Measurements from ENCODE around the gene GMDS.
"Not testable (repeated sequence)": the region's sequence is repeated elsewhere in the genome, so short reads cannot be mapped to it uniquely, and the experiment has no call there.

The GMDS gene

GRCh38 chr6:1701668-1702353 is 543.6 kb downstream of the GMDS start:
- peak overlapping the region; percentile 15 for H3K4me3 ChIP-seq (ENCODE audit: low read depth, low read length)
- DNase-seq (ENCODE audit: low read depth), result peak; percentile 92

DNA sequence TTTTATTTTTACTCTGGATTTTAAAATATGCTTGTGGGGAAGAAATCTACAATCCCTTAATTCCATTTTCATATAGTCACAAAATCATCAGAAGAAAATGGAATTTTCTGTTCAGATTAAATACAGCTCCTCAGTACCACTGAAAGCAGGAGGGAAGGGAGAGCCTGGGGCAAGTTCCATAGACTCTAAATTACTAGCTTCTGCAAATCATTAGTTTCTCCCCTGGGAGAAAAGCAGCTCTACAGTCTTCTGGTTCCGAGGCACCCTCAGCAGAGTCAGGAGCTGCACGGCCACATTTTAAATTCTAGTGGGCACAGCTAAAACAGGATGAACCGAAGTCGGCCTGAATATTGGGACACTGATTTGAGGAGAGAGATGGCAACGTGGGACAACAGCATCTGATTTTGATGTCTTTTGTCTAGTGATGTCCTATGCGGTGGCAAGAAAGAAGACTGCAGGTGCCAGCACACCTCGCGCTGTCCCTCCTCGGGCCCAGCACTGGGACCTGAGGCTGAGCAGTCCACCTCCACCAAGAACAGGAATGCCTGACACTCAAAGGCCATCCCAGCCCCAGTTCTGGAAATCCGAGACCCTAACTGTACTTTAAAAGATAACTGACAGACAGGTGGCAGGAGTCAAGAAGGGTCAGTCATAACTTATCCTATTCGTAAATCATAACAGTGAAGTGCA is 545.0 kb downstream of the GMDS start:
- DNase-seq (ENCODE audit: low read depth), result no peak
- H3K4me3 ChIP-seq (ENCODE audit: low read depth, low read length), result no peak overlapping the region

DNA sequence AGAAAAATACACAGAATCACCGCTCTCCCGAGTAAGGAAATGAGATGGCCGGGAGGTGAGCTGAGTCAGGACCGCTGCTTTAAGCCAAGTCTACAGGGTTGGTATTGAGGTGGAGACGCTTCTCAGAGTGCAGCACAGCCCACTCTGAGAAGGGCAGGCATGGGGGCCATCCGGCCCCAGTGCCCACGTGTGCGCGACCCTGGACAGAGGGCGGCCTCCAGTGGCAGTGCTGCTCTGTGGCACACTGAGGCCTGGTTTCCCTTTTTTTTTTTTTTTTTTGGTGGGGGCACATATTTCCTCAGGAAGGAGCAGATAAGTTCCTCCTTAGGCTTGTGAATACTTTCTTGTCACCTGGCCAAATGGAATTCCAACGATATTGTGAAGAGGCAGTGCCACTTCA is 546.9 kb downstream of the GMDS start:
- DNase-seq (ENCODE audit: low read depth), result no peak
- H3K4me3 ChIP-seq (ENCODE audit: low read depth, low read length), result no peak overlapping the region

GRCh38 chr6:1697688-1698351 is 547.6 kb downstream of the GMDS start:
- no peak overlapping the region for H3K4me3 ChIP-seq (ENCODE audit: low read depth, low read length)

GRCh38 chr6:1696463-1696850 is 548.9 kb downstream of the GMDS start:
- DNase-seq (ENCODE audit: low read depth), result no peak
- H3K4me3 ChIP-seq (ENCODE audit: low read depth, low read length), result no peak overlapping the region

More at GRCh38 chr6:1697688-1698351, 547.6 kb downstream of the GMDS start:
- DNase-seq (ENCODE audit: low read depth), result no peak

GRCh38 chr6:1695546-1696462 is 549.6 kb downstream of the GMDS start:
- DNase-seq (ENCODE audit: low read depth), result peak; percentile 34
- no peak overlapping the region for H3K4me3 ChIP-seq (ENCODE audit: low read depth, low read length)

- not testable (repeated sequence) for DNase-seq (ENCODE audit: low read depth); H3K4me3 ChIP-seq (ENCODE audit: low read depth, low read length)
These were observed 553.6 kb downstream of the GMDS start for GRCh38 chr6:1691828-1692227.

GRCh38 chr6:1690656-1691055 is 554.7 kb downstream of the GMDS start:
- DNase-seq (ENCODE audit: low read depth); H3K4me3 ChIP-seq (ENCODE audit: low read depth, low read length): not testable (repeated sequence)

GRCh38 chr6:1689141-1689540 is 556.3 kb downstream of the GMDS start:
- no peak for DNase-seq (ENCODE audit: low read depth)
- no peak overlapping the region for H3K4me3 ChIP-seq (ENCODE audit: low read depth, low read length)

GRCh38 chr6:1688396-1688795 is 557.0 kb downstream of the GMDS start:
- no peak for DNase-seq (ENCODE audit: low read depth)
- no peak overlapping the region for H3K4me3 ChIP-seq (ENCODE audit: low read depth, low read length)

- no peak overlapping the region for H3K4me3 ChIP-seq (ENCODE audit: low read depth, low read length)
- DNase-seq (ENCODE audit: low read depth), result no peak
These were observed 558.0 kb downstream of the GMDS start for GRCh38 chr6:1687402-1687801.

- H3K4me3 ChIP-seq (ENCODE audit: low read depth, low read length), result no peak overlapping the region
- peak; percentile 88 for DNase-seq (ENCODE audit: low read depth)
These were observed 559.0 kb downstream of the GMDS start for GRCh38 chr6:1686117-1687098.

- no peak for DNase-seq (ENCODE audit: low read depth)
- no peak overlapping the region for H3K4me3 ChIP-seq (ENCODE audit: low read depth, low read length)
These were observed 565.7 kb downstream of the GMDS start for GRCh38 chr6:1679688-1680068.

DNA sequence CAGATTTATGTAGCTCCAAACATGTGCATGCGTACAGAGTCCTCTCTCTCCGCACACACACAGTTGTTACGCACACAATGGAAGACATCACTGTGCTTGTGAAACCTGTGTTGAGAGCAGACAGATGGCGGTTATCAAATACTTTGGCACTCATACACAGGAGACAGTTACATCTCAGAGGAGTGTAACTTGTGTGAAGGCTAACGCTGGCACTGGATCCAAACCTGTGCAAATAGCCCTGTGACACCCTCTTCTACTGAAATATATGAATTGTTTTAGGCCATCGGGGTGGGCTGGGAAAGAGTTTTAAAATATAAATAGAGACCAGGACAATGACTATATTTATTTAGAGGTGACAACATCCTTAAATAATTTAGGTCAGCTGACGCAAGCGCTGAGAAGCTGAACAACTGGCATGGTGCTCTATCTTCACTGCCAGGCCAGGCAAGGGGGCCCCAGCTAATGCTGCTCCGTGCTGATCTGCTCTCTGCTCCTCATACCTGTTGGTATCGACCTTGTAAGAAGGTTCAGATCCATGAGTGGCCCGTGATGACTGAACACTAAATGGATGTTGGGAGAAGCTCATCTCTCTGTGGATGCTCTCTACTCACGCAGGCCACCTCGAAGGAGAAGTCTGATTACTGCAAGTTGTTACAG is 566.2 kb downstream of the GMDS start:
- DNase-seq (ENCODE audit: low read depth), result no peak
- no peak overlapping the region for H3K4me3 ChIP-seq (ENCODE audit: low read depth, low read length)

GRCh38 chr6:1678201-1678600 is 567.2 kb downstream of the GMDS start:
- no peak overlapping the region for H3K4me3 ChIP-seq (ENCODE audit: low read depth, low read length)

GRCh38 chr6:1672379-1672778 is 573.0 kb downstream of the GMDS start:
- DNase-seq (ENCODE audit: low read depth), result no peak

More at GRCh38 chr6:1678201-1678600, 567.2 kb downstream of the GMDS start:
- no peak for DNase-seq (ENCODE audit: low read depth)

DNA sequence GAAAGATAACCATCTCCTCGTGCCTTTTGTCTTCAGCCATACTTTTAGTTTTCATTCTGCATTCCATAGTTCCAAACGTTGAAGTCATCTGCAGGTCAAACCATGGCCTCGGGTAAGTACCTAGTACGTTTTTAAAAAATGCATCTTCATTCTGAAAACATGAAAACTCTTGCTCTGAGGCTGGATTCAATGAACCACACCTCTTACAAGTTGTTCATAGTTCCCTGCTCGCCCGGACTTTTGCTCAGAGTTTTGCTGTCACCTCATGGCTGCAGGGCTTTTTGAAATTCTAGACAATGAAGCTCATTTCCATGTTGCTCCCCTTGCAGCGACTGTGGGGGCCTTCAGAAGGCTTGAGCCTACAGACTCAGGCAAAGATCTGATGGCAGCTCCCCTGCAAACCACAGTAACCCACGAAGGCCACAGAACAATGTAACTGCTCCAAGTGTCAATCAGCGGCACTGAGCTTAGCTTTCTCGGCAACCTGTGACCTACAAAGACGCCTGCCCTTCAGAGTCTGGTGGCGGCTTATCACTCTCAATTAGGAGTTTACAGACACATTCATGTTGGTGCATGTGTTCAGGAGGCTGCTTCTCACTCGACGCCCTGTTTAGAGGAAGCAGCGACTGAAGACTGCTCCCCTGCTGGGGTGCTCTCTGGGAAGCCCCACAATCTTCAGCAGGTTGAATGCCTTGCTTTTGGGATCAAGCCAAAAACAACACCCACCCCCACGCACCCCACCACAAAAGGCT is 574.5 kb downstream of the GMDS start:
- no peak overlapping the region for H3K4me3 ChIP-seq (ENCODE audit: low read depth, low read length)
- no peak for DNase-seq (ENCODE audit: low read depth)

More at GRCh38 chr6:1672379-1672778, 573.0 kb downstream of the GMDS start:
- no peak overlapping the region for H3K4me3 ChIP-seq (ENCODE audit: low read depth, low read length)

Data from skeletal muscle cell (primary cell).